BLaER1 (cell line): ENCODE measurements around the gene OR2T4.

Source experiments
- H3K27ac ChIP-seq: shearing (Covaris generic); formaldehyde crosslinking; 2 replicates; pipeline ENCODE4 v1.8.1; 2022
- H3K27me3 ChIP-seq: shearing (Covaris generic); formaldehyde crosslinking; 2 replicates; pipeline ENCODE4 v1.8.1; 2022
- H3K36me3 ChIP-seq: shearing (Covaris generic); formaldehyde crosslinking; 2 replicates; pipeline ENCODE4 v1.8.1; 2022
- H3K4me1 ChIP-seq: shearing (Covaris generic); formaldehyde crosslinking; 2 replicates; pipeline ENCODE4 v1.8.1; 2022
- H3K4me2 ChIP-seq: shearing (Covaris generic); formaldehyde crosslinking; 2 replicates; pipeline ENCODE4 v1.8.1; 2022
- H3K4me3 ChIP-seq: shearing (Covaris generic); formaldehyde crosslinking; 2 replicates; pipeline ENCODE4 v1.8.1; 2022
- H3K9ac ChIP-seq: shearing (Covaris generic); formaldehyde crosslinking; 2 replicates; pipeline ENCODE4 v1.8.1; 2022
- H3K9me3 ChIP-seq: shearing (Covaris generic); formaldehyde crosslinking; 2 replicates; pipeline ENCODE4 v1.8.1; 2022
- H4K20me1 ChIP-seq: shearing (Covaris generic); formaldehyde crosslinking; 2 replicates; pipeline ENCODE4 v1.8.1; 2022
- Cebpa-rat ChIP-seq: shearing (Covaris generic); IDR thresholded peaks from 2 replicates; pipeline ENCODE4 v1.8.1; 2022

OR2T4 gene, protein sequence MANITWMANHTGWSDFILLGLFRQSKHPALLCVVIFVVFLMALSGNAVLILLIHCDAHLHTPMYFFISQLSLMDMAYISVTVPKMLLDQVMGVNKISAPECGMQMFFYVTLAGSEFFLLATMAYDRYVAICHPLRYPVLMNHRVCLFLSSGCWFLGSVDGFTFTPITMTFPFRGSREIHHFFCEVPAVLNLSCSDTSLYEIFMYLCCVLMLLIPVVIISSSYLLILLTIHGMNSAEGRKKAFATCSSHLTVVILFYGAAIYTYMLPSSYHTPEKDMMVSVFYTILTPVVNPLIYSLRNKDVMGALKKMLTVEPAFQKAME

DNA sequence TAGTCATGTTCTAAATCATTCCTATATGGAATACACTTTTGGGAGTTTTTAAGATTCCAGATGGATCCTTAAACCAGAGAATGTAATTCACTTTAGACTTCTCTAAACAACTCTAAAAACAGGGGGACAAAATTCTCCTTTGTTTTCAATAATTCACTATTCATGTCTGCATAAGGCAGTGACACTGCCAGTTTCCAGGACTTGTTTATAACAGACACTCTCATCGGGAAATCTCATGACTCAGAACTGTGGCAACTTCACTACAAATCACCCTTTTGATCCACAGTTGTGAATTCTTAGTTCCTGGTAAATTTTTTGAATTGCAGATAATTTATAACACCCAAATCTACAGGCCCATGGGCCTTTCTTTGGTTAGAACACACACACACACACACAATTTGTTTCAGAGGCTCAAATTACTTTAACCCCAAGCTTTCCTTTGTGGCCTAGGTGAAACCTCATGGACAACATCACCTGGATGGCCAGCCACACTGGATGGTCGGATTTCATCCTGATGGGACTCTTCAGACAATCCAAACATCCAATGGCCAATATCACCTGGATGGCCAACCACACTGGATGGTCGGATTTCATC, at the start of gene OR2T4:
Gene OR2T4, plus strand, starts transcription at position 545 of the 595 bp plus-strand sequence. Its CDS starts 0 bp downstream, at position 545.
- H3K9me3 ChIP-seq = no peaks in the 10 kb centered on the region; the same call in 1 of the 2 replicates
- H3K36me3 ChIP-seq = no peaks in the 10 kb centered on the region
- no peaks in the 10 kb centered on the region for H4K20me1 ChIP-seq
- peak within 1 kb of the TSS; percentile 35; the same call in 1 of the 2 replicates for H3K4me2 ChIP-seq
- no peak within 1 kb of the TSS for H3K4me3 ChIP-seq
- no peak within 1 kb of the TSS for H3K9ac ChIP-seq
- peaks cover 52% of the 10 kb centered on the region for H3K4me1 ChIP-seq
- no peaks in the 10 kb centered on the region for H3K27me3 ChIP-seq
- no peak for TF ChIP-seq Cebpa-rat
- peak within 1 kb of the TSS; percentile 5; the same call in 1 of the 2 replicates for H3K27ac ChIP-seq

DNA sequence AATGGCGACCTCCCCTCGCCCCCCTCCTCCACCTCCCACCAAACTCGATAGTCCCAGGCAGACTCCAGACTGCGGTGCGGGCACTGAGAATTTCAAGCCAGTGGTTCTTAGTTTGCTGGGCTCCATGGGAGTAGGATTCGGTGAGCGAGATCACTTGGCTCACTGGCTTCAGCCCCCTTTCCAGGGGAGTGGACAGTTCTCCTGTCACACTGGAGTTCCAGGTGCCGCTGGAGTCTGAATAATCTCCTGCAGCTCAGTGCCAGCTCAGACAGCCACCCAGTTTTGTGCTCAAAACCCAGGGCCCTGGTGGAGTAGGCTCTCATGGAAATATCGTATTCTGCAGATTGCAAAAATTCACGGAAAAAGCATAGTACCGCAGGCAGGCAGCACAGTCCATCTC, 44.7 kb upstream of the OR2T4 start:
- no peak for TF ChIP-seq Cebpa-rat
- Histone ChIP-seq H3K9ac (no peak overlapping the region), H3K27me3 (no peaks in the 10 kb centered on the region), H3K9me3 (peaks cover 33% of the 10 kb centered on the region), H3K4me2 (no peak overlapping the region), H3K4me1 (no peaks in the 10 kb centered on the region), H4K20me1 (no peaks in the 10 kb centered on the region), H3K36me3 (no peaks in the 10 kb centered on the region), H3K4me3 (no peak overlapping the region), H3K27ac (no peak overlapping the region)

DNA sequence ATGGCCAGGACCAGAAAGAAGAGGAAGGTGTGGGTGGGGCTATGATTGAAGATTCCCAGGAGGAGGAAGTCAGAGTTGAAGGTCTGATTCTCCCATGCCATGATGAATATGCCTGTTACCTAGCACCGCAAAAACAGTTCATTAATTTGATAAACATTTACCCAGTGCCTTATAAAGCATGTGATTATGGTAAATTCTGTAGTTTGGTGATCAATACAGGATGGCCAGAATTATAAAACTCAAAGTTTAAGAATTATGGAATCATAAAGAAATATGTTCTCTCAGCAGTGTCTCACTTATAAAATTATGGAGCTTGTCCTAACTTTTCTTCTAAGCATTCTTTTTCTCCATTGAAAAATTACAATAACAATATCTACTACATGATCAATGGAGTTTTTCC, 37.0 kb upstream of the OR2T4 start, which contains the start of gene OR2M7:
Gene OR2M7, minus strand, starts transcription at position 101 of the 400 bp plus-strand sequence. Its CDS starts 0 bp downstream, at position 101.
- Histone ChIP-seq H3K9ac (no peak within 1 kb of the TSS), H3K27me3 (no peaks in the 10 kb centered on the region), H3K4me3 (no peak within 1 kb of the TSS), H3K4me1 (no peaks in the 10 kb centered on the region), H4K20me1 (no peaks in the 10 kb centered on the region), H3K36me3 (no peaks in the 10 kb centered on the region), H3K4me2 (no peak within 1 kb of the TSS), H3K9me3 (no peaks in the 10 kb centered on the region), H3K27ac (no peak within 1 kb of the TSS)
- TF ChIP-seq Cebpa-rat = no peak

DNA sequence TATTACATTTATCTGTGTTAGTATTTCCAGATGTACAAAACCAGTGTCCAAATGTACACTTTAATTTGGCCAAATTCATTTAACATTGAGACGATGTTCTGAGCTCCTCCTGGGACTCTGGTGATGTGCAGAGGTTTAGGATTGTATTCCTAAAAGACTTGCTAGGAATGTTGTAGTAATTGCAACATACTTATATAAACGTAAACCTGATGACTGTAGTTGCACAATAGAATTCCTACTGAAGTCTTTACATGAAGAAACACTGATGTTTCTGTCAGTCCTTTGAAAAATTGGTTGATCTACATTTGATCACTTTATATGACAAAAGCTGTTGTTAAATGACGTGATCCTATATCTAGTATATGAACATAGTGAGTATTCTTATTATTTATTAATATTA, 18.0 kb upstream of the OR2T4 start:
- no peaks in the 10 kb centered on the region for H3K27me3 ChIP-seq
- no peak for TF ChIP-seq Cebpa-rat
- H3K9me3 ChIP-seq = no peaks in the 10 kb centered on the region
- no peaks in the 10 kb centered on the region for H3K36me3 ChIP-seq
- H3K4me2 ChIP-seq = no peak overlapping the region
- no peaks in the 10 kb centered on the region for H4K20me1 ChIP-seq
- H3K4me3 ChIP-seq = no peak overlapping the region
- H3K27ac ChIP-seq = no peak overlapping the region
- H3K9ac ChIP-seq = no peak overlapping the region
- H3K4me1 ChIP-seq = no peaks in the 10 kb centered on the region

DNA sequence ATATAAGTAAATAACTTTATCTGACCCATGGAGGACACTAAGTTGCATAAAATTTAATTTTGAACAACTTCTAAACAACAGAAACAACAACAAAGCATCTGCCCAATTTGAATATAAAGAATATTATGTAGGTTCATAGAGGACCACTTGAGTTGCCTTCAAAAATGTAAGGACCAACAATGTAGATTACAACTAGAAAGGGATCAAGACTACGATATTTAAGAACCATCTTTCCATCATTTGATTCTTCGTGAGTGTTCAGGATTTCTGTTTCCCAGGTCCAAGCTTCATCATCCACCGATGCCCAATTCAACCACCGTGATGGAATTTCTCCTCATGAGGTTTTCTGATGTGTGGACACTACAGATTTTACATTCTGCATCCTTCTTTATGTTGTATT, 13.0 kb upstream of the OR2T4 start, which contains the start of gene OR14C36:
Gene OR14C36, plus strand, starts transcription at position 301 of the 400 bp plus-strand sequence. Its CDS starts 0 bp downstream, at position 301.
- no peak within 1 kb of the TSS for H3K4me3 ChIP-seq
- H3K27me3 ChIP-seq = no peaks in the 10 kb centered on the region
- no peak within 1 kb of the TSS for H3K4me2 ChIP-seq
- no peaks in the 10 kb centered on the region for H3K36me3 ChIP-seq
- H3K4me1 ChIP-seq = peaks cover 5% of the 10 kb centered on the region; the same call in 1 of the 2 replicates
- no peak within 1 kb of the TSS for H3K27ac ChIP-seq
- no peak for TF ChIP-seq Cebpa-rat
- H4K20me1 ChIP-seq = no peaks in the 10 kb centered on the region
- no peak within 1 kb of the TSS for H3K9ac ChIP-seq
- H3K9me3 ChIP-seq = no peaks in the 10 kb centered on the region

DNA sequence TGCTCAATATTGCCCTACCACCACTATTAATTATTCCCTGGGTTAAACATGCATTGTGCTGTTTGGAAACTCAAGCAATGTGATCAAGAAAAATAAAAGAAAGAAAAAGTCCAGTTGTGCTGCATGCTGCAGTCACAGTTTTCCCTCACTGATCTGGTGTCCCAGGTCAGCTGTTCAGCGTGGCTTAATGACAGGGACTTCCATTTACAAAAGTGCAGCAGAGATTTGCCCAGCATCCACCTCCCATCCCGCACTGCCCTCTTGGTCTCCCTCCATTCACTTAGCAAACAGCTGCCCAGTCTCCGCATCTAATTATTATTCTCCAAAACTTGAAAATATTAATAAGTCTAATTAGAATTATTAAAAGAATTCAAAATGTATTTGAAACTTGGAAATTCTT, 2.0 kb upstream of the OR2T4 start:
- H3K9me3 ChIP-seq = no peaks in the 10 kb centered on the region
- TF ChIP-seq Cebpa-rat = no peak
- H3K27ac ChIP-seq = no peak overlapping the region
- H3K4me1 ChIP-seq = peaks cover 54% of the 10 kb centered on the region
- H3K9ac ChIP-seq = no peak overlapping the region
- H3K27me3 ChIP-seq = no peaks in the 10 kb centered on the region
- H3K4me3 ChIP-seq = no peak overlapping the region
- H3K4me2 ChIP-seq = no peak overlapping the region
- H3K36me3 ChIP-seq = no peaks in the 10 kb centered on the region
- H4K20me1 ChIP-seq = no peaks in the 10 kb centered on the region

DNA sequence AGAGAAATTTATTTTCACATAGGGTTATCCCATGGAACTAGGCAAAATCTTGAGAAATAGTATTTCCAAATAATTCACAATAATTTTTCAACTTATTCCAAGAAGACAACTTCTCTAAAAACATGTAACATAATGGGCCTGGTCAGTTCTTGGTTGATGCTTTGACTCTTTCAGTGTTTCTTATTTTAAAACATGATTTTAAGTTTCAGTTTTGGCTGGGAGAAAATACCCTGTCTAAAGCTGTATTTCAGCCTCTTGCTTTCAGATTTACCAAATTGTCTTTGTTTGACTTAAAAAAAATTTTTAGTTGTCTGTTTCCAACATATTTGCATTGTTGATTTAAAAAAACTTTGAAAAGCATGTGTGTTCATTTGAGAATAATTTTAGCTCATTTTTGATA, 5.1 kb downstream of the OR2T4 start:
- TF ChIP-seq Cebpa-rat = no peak
- H4K20me1 ChIP-seq = no peaks in the 10 kb centered on the region
- H3K27me3 ChIP-seq = no peaks in the 10 kb centered on the region
- no peaks in the 10 kb centered on the region; the same call in 1 of the 2 replicates for H3K9me3 ChIP-seq
- H3K4me1 ChIP-seq = peaks cover 2% of the 10 kb centered on the region; the same call in 1 of the 2 replicates
- no peak overlapping the region for H3K4me2 ChIP-seq
- H3K27ac ChIP-seq = no peak overlapping the region
- H3K9ac ChIP-seq = no peak overlapping the region
- H3K36me3 ChIP-seq = no peaks in the 10 kb centered on the region
- no peak overlapping the region for H3K4me3 ChIP-seq

DNA sequence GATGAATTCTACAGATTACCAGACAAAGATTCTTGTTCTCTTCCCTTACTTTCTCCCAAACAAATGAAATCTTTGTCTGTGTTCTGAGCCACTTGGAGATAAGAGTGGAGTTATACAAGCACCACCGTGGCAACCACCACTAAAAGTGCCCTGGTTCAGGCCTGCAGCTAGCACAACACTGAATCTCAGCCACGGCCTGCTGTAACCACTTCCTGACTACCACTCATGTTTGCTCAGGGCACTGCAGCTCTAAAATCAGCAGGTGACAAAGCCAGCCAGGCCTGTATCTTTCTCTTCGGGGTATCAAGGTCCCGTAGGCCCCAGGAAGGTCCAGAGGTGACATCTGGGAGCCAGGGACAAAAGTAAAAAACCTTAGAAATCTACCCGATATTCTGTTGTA, 10.9 kb downstream of the OR2T4 start:
- Histone ChIP-seq H3K27me3 (no peaks in the 10 kb centered on the region), H3K4me3 (no peak overlapping the region), H3K9me3 (no peaks in the 10 kb centered on the region), H3K9ac (no peak overlapping the region), H3K4me1 (peaks cover 15% of the 10 kb centered on the region), H3K36me3 (no peaks in the 10 kb centered on the region), H3K27ac (peak overlapping the region; percentile 16; the same call in 1 of the 2 replicates), H4K20me1 (no peaks in the 10 kb centered on the region), H3K4me2 (peak overlapping the region; percentile 27)
- TF ChIP-seq Cebpa-rat = no peak

DNA sequence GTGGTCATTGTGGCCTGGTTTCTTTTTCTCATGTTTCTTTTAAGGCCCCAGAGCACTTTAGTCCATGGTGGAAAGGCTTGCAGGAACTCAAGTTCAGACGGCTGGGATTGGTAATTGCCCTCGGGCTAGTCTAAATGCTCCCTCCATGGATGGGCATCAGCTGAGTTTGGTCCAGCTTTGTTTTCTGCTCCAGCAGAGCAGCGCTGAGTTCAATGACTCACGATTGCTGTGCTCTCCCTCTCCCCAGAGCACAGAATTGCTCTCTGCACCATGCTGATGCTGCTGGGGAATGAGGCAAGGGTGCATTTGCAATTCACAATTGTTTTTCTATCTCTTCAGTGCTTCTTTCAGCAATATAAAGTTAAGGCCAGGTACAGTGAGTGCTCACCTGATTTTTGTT, 12.3 kb downstream of the OR2T4 start:
- Histone ChIP-seq H3K27ac (no peak overlapping the region), H3K4me2 (no peak overlapping the region), H3K4me3 (no peak overlapping the region), H3K9me3 (no peaks in the 10 kb centered on the region), H3K9ac (no peak overlapping the region), H3K36me3 (no peaks in the 10 kb centered on the region), H3K4me1 (peaks cover 15% of the 10 kb centered on the region), H4K20me1 (no peaks in the 10 kb centered on the region), H3K27me3 (no peaks in the 10 kb centered on the region)
- TF ChIP-seq Cebpa-rat = no peak

DNA sequence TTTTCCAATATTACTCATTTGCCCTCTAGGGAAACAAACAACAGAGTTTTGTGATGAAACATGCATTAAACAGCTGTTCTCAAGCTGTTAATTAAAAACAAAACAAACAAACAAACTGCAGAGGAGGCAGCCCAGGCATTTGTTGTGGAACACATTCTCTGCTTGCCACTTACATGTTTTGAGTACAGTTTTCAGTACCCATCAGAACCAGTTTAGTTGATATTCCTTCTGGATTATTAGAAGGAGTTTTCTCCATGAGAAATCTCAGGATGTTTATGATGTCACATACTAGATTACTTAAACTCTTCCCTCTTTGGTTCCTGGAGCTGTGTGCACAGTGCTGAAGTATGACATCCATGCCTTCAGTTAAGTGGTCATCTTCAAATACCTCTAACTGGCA, 14.0 kb downstream of the OR2T4 start, which contains the start of gene OR2T6:
Gene OR2T6, plus strand, starts transcription at position 301 of the 400 bp plus-strand sequence. CDS start 11,863 bp downstream, outside the sequence.
- H3K4me2 ChIP-seq = no peak within 1 kb of the TSS
- no peak within 1 kb of the TSS for H3K4me3 ChIP-seq
- no peaks in the 10 kb centered on the region for H3K36me3 ChIP-seq
- no peak within 1 kb of the TSS for H3K9ac ChIP-seq
- H4K20me1 ChIP-seq = no peaks in the 10 kb centered on the region
- TF ChIP-seq Cebpa-rat = no peak
- H3K27me3 ChIP-seq = no peaks in the 10 kb centered on the region
- H3K9me3 ChIP-seq = no peaks in the 10 kb centered on the region
- H3K4me1 ChIP-seq = peaks cover 15% of the 10 kb centered on the region
- no peak within 1 kb of the TSS for H3K27ac ChIP-seq
